Measurements from ENCODE around the gene B4GALNT1.

Gene B4GALNT1

GRCh38 chr12:57631566-57632072, 1.4 kb downstream of the B4GALNT1 start:
- H3K4me3 ChIP-seq (replicated peaks; ENCODE audit: low read depth, low read length): no peak overlapping the region
- TF ChIP-seq CTCF (IDR thresholded peaks at IDR 0.05; ENCODE audit: low read length, missing control alignments): no peak

GRCh38 chr12:57630891-57631433, 2.0 kb downstream of the B4GALNT1 start:
- TF ChIP-seq CTCF (IDR thresholded peaks at IDR 0.05; ENCODE audit: low read length, missing control alignments): no peak
- DNase-seq (ENCODE audit: low read depth): no peak

More at GRCh38 chr12:57631566-57632072, 1.4 kb downstream of the B4GALNT1 start:
- DNase-seq (ENCODE audit: low read depth): no peak

GRCh38 chr12:57629897-57630471, 3.0 kb downstream of the B4GALNT1 start:
- TF ChIP-seq CTCF (IDR thresholded peaks at IDR 0.05; ENCODE audit: low read length, missing control alignments): no peak
- DNase-seq (ENCODE audit: low read depth): no peak
- no peak overlapping the region for H3K4me3 ChIP-seq (replicated peaks; ENCODE audit: low read depth, low read length)

More at GRCh38 chr12:57630891-57631433, 2.0 kb downstream of the B4GALNT1 start:
- H3K4me3 ChIP-seq (replicated peaks; ENCODE audit: low read depth, low read length): no peak overlapping the region

GRCh38 chr12:57628280-57629191, 4.5 kb downstream of the B4GALNT1 start:
- no peak overlapping the region for H3K4me3 ChIP-seq (replicated peaks; ENCODE audit: low read depth, low read length)
- TF ChIP-seq CTCF (IDR thresholded peaks at IDR 0.05; ENCODE audit: low read length, missing control alignments): no peak
- DNase-seq (ENCODE audit: low read depth): no peak

GRCh38 chr12:57627501-57628279, 5.3 kb downstream of the B4GALNT1 start:
- no peak for DNase-seq (ENCODE audit: low read depth)
- no peak for TF ChIP-seq CTCF (IDR thresholded peaks at IDR 0.05; ENCODE audit: low read length, missing control alignments)
- H3K4me3 ChIP-seq (replicated peaks; ENCODE audit: low read depth, low read length): no peak overlapping the region

GRCh38 chr12:57626921-57627445, 6.0 kb downstream of the B4GALNT1 start:
- TF ChIP-seq CTCF (IDR thresholded peaks at IDR 0.05; ENCODE audit: low read length, missing control alignments): no peak
- H3K4me3 ChIP-seq (replicated peaks; ENCODE audit: low read depth, low read length): no peak overlapping the region
- no peak for DNase-seq (ENCODE audit: low read depth)
